Stimulated activated CD4-positive, alpha-beta T cell treated with anti-CD3 and anti-CD28 coated beads, TNF-alpha, amount 100 ng/mL, for 24 hours (primary cell): ENCODE measurements around the gene BARX2.

ENCODE experiments used
- DNase-seq, 3 experiments: peaks; one replicate each; pipeline ENCODE4 v3.0.0-alpha.2; 2020; ENCODE audit warnings: low read depth in 3 of 3

Gene BARX2

DNA sequence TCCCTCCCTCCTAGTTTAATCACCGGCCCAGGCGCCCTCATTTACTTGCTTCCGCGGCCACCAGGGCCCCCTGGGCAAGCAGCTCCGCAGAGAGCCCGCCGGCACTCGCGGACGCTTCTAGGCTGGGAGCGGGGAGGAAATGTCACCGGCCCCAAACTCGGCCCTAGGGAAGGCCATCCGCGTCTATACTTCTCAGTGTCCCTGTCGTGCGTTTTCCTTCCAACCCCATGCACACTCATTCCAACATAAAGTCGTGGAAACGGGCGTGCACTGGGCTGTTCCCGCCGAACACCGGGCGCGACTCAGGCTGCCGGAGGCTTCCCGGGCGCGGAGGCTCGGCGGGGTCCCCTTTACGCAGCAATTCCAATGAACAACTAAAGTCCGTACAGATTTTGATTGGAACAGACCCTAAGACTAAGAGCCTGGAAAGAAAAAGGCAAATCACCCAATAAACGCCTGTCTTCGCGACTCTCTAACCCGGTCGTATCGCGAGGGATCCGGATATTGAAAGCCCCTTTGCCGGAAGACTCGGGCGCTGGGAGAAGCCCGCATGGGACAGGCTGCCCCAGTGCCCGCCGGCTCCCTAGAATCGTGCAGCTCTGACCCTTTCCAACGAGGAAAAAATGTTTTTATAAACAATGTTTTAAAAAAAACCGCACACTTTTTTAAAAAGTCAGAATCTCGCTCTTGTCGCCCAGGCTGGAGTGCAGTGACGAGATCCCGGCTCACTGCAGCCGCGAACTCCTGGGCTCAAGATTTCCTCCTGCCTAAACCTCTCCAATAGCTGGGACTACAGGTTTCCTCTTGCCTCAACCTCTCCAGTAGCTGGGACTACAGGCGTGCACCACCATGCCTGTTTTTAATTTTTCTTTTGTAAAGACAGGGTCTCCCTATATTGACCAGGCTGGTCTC, 1.3 kb upstream of the BARX2 start:
- DNase-seq, result no peak

DNA sequence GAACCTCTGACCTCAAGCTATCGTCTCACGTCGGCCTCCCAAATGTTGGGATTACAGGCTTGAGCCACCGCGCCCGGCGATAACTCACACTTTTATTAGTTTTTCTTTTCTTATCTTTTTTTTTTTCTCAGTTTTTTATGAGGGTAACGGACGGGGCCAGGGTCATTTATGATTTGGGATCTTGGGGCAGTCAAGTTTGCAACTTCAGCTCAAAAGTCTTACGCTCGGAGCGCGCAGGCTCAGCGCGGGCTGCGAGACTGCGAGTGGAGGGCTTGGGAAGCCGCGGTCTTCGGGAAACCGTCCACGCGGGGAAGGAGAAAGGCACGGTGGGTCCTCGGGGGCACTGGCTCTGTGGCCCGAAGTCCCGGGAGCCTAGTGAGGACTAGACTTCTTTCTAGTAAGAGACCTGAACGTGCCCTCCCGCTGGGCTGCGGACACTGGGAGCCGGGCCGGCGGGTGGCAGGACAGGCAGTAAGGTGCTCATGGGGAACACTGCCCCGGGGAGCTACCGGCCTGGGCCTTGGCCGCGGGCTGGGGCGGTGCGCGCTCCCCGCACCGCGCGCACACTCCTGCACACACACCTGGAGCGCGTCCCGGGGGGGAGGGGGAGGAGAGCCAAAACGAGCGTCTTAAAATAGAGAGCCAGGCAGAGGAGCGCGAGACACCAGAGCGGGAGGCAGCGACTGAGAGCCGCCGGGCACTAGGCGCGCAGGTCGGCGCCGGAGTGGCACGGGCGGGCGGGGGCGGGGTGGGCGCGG, 476 bp upstream of the BARX2 start:
- DNase-seq, result peak in 1 of 3 experiments; percentile 33

DNA sequence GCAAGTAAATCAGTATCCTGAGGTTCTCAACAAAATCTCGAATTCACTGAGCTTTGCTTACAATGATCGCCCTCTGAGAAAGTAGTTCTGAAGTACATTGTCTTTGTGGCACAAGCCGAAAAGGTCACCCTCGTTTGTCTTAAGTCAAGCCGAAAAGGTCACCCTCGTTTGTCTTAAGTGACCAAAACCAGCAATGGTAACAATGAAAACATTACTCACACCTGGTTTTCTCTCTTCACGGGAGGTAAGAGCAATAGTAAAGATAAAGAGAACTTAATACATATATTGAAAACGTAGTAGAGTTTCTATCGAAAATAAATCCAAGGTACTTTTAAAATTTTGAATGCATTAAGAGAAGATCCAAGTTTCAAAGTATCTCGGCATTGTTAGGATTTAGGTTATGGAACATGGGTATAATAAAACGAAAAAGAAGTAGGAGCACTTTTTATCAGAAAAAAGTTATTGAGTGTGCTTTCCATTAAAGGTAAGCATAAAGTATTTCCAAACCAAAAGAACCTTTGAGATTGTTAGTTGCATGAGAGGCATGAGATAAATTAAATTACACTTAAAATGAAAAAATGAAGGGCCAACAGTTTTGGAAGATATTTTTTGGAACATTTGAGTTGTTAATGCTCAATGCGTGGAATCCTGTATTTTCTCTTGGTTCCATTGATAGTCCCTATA, 1.2 kb downstream of the BARX2 start:
- no peak for DNase-seq

DNA sequence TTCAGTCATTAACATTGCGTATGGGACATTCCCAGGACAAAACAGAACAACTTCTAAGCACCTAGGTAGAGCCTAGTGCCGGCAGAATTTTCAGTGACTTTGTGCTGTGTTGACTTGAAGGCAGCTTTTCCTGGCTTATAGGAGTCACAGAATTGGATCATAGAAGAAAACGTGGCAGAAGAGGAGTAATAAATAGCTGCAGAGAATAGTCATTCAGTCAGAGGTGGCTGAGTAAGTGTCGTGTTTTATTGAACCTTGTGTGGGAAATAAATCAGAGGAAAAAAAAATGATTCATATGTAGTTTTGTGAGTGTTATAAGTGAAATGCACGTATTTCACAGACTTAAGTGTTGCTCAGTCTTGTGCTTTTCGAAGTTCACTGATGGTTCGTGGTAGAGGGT, 2.1 kb downstream of the BARX2 start:
- no peak for DNase-seq

DNA sequence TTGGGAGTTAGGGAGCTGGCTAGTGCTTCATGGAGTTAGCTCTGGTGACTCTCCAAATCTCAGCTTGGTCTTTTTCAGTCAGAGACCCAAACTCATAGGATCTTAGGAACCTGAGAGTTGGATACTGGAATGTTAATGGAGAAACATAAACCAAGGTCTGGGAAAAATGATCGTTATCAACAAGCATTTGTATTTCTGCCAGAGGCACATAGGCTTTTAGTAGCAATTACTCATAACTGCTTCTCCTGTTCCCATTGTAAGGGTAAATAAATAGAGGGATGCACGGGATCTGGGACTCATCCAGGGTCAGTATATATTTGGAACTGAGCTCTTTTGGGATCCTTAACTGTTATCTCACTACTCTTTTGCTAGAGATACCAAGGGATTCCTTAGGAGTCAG, 4.8 kb downstream of the BARX2 start:
- DNase-seq, result no peak

DNA sequence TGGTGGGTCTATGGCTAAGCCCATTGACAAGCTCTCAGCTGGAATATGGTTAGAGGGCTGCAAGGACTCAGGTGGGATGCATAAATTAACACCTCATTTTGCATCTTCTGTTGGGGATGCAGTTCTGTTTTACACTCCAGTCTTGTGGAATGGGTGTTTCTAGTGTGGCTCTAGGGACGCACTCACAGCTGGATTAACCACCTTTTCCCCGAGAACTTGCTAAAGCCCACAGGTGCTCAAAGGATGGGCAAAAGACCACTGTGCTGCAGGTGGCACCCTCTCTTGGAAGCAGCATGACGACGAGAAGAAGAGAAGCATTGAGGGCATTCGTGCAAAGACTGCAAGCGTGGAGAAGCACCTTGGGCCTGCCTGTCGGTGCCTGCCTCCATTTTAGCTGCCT, 6.9 kb downstream of the BARX2 start:
- DNase-seq, result no peak

DNA sequence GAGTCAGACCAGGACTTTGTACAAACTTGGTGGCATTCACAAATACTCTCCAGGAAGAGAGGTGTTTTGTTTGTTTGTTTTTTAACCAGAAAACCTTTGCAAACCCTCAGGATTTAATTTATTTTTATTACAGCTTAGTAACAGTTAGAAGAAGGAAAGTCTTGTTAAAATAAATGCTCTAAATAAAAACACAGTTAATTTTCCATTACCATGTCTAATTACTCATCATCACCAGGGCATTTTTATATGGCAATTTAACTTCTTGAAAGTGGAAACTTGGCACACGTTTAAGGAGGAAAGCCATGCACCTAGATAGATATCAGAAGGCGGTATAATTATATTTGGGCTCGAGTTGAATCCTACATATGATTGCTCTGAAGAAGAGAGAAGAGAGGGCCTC, 7.4 kb downstream of the BARX2 start:
- DNase-seq, result no peak

DNA sequence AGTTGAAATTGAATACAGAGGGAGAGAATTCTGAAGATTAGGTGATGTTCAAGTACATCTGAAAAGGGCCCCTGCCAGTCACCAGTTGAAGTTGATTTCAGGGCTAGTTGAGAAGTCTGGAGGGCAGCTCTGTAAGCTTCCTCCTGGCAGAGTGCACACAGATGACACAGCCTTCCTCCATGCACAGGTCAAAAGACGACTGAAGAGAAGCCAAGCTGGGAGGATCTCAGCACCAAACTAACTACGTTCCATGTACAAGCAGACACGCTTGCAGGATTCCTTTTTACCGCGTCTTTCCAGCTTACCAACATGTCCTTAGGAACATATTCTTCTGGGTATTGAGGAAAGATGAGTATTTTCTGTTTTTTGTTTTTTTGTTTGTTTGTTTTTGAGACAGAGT, 7.9 kb downstream of the BARX2 start:
- DNase-seq, result no peak

DNA sequence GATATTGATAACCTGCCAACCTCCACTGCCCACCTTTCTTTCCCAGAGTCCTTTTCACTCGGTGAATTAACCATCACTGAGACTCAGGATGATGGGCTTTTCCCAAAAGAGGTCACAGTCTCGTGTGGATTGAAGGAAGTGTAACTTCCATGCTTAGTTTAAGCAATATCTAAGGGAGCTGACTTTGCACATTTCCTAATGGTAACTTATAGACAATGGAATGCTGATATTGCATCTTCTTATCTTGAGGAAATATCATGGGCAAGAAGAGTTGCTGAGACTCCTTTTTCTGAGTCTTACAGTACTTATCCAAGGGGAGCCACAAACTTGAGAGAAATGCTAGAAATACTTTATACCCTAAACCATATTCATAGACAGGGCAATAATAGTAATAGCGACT, 8.8 kb downstream of the BARX2 start:
- no peak for DNase-seq

DNA sequence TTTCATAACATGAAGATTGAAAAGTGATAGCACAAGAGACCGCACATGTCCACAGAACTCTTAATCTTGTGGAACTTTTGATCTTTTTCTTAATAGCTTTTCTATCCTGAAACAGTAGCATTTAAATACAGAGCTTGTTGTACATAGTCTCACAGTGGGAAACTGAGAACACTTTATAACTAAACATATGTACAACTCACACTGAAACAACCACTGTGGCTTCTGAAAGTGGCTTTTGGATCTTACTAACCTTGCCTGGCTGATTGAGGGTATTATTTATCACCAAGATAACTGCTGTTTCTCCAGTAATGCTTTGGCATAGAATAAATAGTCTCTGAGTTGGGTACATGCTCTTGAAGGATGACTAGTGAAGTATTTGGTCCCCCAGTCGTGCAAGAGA, 10.2 kb downstream of the BARX2 start:
- DNase-seq, result no peak

DNA sequence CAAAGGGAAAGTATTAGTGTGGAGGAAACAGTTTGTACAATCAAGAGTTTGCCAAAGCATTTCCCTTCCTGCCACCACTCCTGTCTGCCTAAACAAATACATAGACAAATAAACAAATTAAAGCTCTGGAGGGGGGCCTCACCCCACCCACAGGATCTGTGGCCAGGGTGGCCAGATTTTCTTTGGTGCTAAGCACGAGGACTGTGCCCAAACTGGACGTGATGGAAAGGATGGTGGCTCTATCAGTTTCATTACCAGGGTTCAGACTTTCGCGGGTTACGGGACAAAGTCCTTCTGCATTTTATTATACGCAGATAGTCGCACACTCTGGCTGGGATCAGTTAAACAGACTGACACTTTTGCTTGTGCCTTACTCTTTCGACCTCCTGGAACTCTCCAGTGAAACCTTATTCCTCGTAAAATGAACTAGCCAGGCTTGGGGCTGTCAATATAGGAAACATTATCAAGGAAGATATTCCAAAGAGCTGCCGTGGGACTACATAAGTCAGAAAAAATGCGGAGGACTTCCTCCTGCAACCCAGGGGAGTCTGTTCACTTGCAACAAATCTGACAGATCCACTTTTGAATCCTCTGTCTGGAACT, 11.2 kb downstream of the BARX2 start:
- no peak for DNase-seq

DNA sequence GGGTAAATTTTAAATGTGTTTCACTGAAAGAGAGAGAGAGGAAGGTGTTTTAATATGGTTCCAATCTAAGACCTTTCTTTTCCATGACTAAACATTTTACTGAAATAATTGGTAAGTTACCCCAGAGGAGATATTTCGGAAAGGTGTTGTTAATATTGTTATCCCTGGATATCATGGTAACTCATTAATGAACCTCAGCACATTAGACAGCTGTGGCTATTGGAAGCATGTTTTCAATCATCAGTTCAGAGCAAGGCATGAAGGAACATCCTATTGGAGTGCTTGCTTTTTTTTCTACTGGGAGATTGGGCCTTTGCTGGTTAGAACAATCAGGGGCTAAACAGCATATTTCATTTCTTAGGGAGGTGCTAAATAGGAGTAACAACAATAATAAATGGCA, 11.8 kb downstream of the BARX2 start:
- no peak for DNase-seq

DNA sequence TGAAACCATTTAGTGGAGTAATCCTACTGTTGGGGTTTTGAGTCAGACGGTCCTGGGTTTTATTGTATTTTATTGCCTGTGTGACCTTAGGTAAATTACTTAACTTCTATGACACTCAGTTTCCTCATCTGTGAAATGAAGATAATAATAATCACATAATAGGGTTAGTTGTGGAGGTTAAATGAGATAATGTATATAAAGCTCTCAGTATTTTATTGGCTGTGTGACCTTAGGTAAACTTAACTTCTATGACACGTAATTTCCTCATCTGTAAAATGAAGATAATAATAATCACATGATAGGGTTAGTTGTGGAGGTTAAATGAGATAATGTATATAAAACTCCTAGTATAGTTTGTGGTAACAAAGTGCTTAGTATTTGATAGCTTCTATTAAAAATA, 13.2 kb downstream of the BARX2 start:
- no peak for DNase-seq

DNA sequence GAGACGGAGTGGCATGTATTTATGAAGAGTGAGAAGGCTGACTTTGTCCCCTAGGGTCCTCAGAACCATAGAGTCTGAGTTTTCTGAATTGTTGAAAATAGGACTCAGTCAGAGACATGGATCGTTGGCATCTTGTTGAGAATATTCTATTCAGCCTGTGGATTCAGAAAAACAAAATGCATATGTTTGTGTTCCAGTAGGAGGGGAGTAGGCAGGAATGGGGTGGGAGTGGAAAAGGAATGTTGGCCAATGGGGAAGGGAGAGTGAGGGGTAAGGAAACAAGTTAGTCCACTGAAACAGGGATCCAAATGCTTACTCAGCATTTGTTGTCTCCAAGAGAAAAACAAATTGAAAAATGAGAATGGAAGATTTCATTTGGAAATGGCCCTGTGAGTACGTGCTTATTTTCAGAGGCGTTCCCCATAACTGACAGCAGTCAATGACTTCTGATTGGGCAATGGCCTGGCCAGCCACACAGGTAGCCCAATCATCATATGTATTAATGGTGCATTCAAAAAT, 14.7 kb downstream of the BARX2 start:
- DNase-seq, result no peak

DNA sequence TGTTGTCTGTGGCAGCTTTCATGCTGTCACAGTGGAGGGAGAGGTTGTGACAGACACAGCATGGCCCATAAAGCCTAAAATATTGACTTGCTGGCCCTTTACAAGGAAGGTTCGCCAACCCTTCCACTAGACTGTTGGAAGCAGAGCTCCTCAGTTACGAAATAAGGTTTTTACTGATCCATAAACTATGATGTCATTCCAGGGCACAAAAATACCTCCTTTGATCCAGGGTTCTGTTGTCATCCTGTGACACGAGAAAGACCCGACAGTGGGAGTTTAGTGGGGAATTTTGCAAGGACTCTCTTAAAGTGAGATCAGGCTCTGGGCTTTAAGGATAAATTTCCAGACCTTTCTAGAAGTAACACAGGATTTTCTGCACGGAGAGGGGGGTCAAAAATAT, 15.7 kb downstream of the BARX2 start:
- DNase-seq, result no peak

DNA sequence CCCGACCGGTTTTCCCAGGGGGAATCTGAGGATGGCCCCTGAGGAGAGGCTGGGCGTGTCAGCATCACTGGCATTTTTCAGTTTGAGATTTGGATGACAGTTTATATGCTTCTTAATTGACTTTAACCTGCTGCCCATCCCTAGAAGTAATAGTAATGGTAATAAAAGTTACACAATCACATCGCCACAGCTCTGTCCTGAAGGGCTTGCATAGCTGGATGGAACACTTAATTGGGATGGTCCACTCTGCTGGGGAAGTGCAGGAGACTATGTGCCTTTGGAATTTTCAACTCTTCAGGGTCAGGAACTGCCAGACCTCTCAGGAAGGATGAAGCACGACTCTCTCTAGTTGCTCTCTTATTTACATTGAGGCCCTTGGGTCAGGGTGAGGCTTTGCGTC, 16.2 kb downstream of the BARX2 start:
- DNase-seq, result no peak

DNA sequence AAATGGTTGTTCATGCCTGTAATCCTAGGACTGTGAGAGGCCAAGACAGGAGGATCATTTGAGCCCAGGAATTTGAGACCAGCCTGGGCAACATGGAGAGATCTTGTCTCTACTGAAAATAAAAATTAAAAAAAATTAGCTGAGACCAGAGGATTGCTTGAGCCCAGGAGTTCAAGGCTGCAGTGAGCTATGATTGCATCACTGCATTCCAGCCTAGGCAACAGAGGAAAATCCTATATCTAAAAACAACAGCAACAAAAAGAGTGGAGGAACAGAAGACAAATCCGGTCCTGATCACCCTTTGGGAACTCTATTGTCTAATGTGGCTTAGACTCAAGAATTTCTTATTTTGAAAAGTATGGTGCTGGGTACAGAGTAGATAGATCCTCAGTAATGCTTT, 17.3 kb downstream of the BARX2 start:
- no peak for DNase-seq

DNA sequence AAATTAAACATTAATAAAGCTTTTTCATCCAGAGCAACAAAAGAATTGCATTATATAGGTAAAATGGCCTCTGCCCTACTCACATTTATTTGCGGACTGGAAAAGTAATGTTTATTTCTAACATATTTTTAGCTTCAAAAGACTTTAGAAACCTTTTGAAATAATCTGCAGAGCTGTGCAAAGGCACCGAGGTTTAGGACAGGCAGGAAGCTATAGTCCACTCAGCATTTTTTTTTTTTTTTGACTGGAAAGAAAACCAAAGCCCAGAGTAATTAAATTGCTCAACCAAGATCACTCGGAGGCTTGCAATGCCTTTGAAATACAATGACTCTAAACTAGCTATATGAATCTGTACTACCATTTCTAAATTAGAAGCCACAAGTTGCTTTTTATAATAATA, 19.1 kb downstream of the BARX2 start:
- no peak for DNase-seq

DNA sequence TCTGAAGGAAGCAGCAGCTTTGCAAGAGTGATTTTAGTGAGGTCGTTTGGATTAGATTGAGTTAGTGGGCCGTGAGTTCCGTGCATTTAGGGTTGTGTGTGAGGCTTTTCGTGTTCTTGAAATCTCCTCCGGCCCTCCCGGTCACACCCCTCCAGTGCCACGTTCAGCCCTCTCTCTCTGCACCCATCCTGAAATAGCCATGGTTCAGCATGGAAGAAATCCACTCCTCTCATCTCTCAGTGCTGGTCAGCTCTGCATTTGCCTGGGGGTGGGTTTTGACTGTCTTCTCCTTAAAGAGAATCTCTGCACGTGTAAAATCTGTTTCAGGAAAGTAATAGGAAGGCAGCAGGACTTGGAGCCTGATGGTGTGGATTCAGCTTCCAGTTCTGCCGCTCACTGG, 19.8 kb downstream of the BARX2 start:
- DNase-seq, result no peak

DNA sequence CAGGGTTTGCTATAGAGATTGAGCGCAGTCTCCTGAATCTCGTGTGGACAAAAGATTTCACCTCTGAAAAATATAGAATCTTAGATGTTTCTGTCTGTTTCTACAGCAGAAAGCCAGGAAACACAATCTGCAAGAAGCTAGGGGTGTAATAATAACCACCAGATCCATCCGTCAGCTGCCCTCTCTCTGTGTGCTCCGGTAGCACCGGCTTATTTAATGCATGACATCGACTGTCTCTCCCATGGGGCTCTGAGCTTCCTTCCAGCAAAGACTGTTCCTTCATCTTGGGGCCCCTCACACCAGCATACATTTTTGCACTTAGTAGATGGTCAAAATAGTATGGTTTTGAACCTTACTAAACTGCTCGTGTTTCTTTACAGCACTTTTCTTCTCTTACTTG, 20.2 kb downstream of the BARX2 start:
- no peak for DNase-seq

DNA sequence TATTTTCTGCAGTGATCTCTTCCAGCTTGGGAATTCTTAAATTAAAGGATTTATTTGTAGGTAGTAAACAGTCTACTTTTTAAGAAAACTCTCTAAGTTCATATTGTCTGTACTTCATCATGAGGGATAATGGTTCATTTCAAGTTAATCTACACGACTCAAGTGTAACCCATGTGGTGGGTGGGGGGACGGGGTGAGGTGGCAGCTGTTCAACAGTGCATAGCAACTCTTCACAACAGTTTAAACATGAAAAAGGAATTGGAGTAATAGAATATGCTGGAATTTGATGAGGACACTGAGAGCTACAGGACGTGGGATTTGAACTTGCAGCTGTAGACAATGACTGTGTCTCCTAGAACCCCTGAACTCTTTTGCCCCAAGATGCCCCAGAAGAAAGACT, 20.8 kb downstream of the BARX2 start:
- no peak for DNase-seq
